COR-L47 (cell line): ENCODE results near the gene OTUB1.
"Not testable (repeated sequence)": the region's sequence is repeated elsewhere in the genome, so short reads cannot be mapped to it uniquely, and the experiment has no call there.

Source experiments
- DNase-seq: peaks from one replicate; lab custom pipeline; 2025; lab: John Stamatoyannopoulos, UW

Gene OTUB1

DNA sequence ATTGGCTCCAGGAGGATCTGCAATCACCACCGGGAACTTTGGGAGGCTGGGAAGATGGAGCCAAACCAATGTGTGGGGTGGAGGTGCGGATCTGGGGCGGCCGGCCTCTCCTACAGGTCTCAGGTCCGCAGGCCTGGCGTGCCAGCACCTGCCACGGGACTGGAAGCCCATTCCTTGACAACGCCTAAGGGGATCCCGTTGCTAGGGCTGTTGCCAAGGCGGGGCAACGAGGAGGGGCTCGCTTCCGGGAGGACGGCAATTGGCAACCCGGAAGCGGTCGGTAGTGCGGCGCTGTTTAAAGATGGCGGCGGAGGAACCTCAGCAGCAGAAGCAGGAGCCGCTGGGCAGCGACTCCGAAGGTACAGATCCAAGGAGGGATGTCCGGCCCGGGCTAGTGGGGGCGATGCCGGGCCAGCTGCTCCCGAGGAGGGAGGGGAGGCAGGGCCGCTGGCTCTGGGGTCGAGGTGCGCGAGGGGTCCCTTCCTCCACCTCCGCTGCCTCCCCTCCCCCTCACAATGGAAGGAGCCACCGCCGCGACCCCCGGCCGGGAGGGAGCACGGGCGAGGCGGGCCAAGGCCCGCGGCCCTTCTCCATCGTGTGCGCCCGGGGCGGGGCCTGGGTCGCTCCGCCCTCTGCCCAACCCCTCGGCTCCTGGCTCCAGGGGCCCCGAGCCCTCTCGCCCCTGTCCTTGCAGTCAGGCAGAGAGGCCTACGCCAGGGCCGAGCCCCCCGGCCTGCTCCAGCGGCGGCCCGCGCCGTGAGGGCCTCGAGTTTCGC lies at the start of gene OTUB1:
Gene OTUB1, plus strand, starts transcription at position 283 of the 776 bp plus-strand sequence. Its CDS starts 19 bp downstream, at position 302.
- DNase-seq: peak; percentile 91

- peak; percentile 52 for DNase-seq
These were observed 48.3 kb upstream of the OTUB1 start for GRCh38 chr11:63937713-63938478.

- peak; percentile 97 for DNase-seq
These were observed 47.5 kb upstream of the OTUB1 start, which contains the start of gene NAA40 for GRCh38 chr11:63938479-63939396. NAA40 (plus strand) TSS chr11:63939002; CDS start chr11:63939097, 95 bp downstream.

DNA sequence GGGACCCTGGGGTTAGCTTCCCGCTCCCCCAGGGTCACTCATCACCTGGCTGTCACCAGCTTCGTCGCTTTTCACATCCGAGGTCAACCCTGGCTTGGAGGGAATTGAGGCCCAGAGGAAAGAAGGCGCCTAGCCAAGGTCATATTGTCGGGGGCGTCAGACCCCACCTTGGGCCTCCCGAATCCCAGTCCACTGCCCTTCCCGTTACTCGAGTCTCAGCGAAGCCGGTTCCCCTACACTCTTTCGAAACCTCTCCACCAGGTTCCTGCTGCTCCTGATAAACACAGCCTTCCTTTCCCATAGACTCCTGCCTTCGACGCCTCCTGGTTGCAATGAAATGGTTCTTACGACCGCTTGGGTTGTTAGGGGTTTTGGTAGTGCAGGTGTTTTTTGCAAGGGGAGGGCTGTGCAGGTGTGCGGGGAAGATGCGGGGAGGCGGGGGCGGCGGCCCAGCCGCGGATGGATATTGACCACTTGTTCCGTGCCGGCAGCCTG lies 46.8 kb upstream of the OTUB1 start:
- DNase-seq: no peak

DNA sequence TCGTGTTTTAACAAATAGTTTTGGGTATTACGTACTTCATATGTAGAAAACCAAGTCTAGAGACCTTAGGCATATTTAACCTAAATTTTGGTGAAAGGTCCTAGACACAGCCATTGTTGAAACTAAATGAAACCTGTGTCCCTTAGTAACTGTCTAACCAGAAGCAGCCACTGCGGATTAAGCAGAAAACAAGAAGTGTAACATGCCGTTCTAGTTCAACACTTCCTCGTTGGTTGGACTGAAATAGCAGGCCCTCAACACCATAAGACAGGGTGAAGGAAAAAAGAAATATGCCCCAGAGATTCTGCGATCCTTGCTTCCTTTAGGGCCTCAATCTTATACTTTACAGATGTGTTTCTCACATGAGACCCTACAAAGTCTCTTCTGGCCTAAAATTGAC lies 45.5 kb upstream of the OTUB1 start:
- no peak for DNase-seq

DNA sequence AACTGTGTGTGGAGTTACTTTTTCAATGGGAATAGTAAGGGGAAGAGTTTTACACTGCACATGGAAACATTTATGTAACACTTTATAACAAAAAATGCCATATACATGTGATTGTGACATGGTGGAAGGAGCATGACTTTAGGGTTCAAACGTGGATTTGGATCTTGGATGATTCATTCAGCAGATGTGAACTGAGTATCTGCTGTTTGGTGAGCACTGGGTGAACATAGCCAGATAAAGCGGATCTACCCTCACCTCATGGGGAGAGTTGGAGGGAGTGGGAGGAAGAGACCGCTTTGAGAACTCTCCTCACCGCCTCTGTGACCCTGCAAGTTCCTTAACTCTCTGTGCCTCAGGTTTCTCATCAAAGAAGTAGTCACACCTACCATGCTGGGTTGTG lies 44.3 kb upstream of the OTUB1 start:
- DNase-seq: no peak

GRCh38 chr11:63942803-63943202 lies 43.4 kb upstream of the OTUB1 start:
- DNase-seq: no peak

DNA sequence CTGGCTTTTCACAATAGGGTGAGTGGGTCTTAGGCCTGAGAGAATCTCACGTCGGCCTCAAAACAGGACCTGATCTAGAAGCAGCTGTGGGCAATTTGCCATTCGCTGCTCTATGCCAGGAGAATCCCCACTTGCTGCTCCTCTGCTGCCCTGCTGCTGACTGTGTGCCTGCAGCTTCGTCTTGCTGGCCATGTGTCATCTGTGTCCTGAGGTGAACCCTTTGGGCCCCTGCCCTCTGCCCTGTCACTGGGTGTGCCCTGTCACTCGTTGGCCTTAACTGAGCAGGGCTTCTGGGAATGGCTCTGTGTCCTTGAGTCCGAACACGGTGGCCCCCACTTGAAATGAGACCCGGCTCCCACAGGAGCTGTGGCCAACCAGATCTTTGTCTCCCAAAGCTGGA lies 41.3 kb upstream of the OTUB1 start:
- DNase-seq: no peak

GRCh38 chr11:63945477-63946163 lies 40.6 kb upstream of the OTUB1 start:
- peak; percentile 59 for DNase-seq

DNA sequence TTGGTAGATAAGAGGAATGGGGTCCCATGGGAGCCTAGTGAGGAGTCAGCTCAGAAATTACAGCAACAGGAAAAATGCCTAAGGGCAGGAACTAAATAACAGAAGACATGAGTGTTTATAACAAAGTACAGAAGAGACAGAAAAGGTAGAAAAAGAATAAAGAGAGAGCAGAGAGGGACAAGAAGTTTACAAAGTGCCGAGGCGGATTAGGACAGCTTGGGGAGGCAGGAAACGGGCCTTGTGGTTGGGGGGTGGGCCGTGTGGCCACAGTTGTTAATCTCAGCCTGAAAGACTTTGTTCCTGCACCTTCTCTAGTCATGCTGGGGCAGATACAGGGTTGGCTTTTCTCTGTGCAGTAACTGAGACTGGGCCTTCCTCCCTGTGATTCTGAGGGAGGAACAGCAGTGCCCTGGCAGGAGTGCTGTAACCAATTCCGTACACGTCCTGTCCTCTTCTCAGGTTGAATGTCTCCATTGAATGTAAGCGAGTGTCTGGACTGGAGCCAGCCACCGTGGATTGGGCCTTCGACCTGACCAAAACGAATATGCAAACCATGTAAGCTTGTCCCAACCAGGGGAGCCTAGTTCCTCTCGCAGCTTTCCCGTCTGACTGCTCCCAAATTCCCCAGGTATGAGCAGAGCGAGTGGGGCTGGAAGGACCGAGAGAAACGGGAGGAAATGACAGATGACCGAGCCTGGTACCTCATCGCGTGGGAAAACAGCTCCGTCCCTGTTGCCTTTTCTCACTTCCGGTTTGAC lies 34.3 kb upstream of the OTUB1 start:
- no peak for DNase-seq

GRCh38 chr11:63952570-63952969 lies 33.7 kb upstream of the OTUB1 start:
- no peak for DNase-seq

- no peak for DNase-seq
These were observed 28.2 kb upstream of the OTUB1 start for GRCh38 chr11:63958008-63958407.

DNA sequence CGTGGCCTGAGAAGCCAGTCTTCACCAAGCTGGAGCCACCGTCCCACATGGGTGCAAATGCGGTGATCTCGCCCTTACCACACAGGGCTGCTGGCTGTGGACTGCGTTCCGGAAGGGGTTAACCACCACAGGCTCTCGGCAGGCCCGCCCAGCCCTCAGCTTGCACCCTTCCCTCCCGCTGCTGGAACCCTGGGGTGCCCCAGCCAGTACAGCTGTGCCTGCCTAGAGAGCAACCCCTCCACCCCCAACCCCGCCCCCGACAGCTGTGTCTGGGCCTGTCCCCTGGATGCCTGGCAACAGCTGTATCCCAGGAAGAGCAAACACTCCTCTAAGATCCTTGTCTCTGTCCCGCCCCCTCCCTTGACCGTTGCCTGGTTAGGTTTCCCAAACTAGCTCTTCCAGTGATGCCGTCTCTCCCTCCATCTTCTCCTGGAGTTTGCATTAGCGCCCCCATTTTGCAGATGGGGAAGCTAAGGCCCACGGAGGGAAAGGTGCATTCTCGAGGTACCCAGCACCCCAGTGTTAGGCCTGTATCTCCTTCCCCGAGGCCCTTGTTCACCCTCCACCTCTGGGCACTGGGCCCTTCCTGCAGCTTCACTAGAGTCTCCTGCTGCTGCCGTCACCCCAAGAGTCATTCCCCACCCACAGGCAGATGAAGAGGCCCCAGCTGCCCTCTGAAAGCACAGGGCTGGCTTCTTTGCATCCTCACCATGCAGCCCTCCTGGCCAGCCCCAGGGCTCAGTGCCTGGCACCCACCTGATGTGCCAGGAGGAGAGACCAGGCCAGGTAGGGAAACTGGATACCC lies 24.4 kb upstream of the OTUB1 start:
- DNase-seq: peak; percentile 94

- DNase-seq: not testable (repeated sequence)
These were observed 22.3 kb upstream of the OTUB1 start for GRCh38 chr11:63963895-63964294.

DNA sequence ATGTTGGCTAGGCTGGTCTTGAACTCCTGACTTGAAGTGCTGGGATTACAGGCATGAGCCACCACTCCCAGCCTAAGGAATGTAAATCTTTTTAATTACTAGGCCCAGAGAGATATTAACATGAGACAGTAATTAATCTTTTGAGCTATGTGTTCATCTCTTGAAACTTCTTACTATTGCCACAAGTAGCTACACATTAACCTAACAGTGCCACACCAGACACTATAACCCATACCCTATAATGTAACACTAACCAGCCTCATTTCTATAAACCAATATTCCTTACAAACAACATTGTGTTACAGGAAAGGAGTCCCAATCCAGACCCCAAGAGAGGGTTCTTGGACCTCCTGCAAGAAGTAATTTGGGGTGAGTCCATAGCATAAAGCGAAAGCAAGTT lies 19.8 kb upstream of the OTUB1 start:
- no peak for DNase-seq

DNA sequence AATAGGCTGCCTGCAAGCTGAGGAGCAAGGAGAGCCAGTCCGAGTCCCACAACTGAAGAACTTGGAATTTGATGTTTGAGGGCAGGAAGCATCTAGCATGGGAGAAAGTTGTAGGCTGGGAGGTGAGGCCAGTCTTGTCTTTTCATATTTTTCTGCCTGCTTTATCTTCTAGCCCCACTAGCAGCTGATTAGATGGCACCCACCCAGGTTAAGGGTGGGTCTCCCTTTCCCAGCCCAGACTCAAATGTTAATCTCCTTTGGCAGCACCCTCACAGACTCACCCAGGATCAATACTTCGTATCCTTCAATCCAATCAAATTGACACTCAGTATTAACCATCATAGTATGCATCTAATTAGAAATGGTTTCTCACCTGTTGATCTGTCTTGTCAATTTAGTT lies 16.8 kb upstream of the OTUB1 start:
- no peak for DNase-seq

- no peak for DNase-seq
These were observed 15.3 kb upstream of the OTUB1 start for GRCh38 chr11:63970902-63971301.

DNA sequence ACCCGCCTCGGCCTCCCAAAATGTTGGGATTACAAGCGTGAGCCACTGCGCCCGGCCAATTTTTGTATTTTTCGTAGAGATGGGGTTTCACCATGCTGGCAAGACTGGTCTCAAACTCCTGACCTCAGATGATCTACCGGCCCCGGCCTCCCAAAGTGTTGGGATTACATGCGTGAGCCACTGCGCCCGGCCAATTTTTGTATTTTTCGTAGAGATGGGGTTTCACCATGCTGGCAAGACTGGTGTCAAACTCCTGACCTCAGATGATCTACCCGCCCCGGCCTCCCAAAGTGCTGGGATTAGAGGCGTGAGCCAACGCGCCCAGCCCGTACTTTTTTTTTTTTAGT lies 12.4 kb upstream of the OTUB1 start:
- DNase-seq: not testable (repeated sequence)

- peak; percentile 100 for DNase-seq
These were observed 11.7 kb upstream of the OTUB1 start, which contains the start of gene COX8A for GRCh38 chr11:63974259-63975143. COX8A (plus strand) TSS chr11:63974620; CDS start chr11:63974681, 61 bp downstream.
